Colon (tissue), 2 donors: Measurements from ENCODE around the gene SMPX.
A peak's percentile ranks its signal among the peaks of the same experiment; 100 is the strongest.

ENCODE experiments used
- FAIRE-seq: peaks from 2 replicates; lab custom pipeline; 2012; peaks lifted over from hg19 to GRCh38; lab: Jason Lieb, UNC
- donor health status: control.
- donor health status: control.

The SMPX gene

DNA sequence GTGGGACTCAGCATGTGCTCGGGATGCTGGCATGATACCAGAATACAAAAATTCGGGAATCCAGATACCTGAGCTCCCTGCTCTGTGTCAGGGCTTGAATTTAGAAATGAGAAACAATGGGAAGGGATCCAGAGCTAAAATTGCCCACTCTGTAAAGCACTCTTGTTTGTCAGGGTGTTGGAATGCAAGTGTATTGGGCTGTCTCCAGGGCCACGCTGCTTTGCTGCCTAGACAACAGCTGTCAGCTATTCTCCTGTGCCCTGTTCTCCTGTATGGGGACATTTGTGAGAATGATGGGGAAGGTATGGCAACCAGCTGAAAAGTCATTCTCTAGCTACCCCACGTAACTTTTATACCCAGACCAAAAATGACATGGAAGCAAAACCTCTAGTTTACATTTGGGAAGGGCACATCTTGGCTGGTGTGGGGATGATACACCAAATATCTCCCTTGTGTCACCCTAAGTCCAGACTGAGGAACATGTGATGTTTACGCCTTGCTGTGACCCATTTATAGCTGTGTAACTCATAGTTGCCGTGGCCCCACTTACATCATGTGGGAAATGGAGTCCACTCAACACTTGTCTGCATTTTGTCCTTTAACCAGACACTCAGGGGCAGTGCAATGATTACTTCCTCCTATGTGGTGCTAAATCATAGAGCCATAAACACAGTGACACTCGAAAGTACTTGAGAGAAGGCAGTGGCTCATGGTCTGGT lies 46.6 kb downstream of the SMPX start:
- no peak for FAIRE-seq

DNA sequence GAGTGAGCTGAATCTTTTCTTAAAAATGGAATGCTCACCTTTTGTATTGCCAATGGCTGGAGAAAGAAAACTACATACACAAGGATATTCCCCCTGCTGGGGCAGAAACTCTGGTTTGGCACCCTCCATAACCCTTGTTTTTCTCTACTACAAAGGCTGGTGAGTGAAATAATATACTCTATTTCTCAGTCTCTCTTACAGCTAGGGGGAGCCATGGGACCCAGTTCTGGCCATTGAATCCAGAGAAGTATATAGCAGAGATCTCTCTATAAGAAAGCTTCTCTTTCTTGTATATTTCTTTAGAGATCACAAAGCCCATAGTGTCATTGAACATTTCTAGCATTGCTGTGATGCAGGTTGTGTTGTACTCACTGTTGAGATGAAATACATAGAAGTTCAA lies 49.8 kb downstream of the SMPX start:
- FAIRE-seq: no peak

DNA sequence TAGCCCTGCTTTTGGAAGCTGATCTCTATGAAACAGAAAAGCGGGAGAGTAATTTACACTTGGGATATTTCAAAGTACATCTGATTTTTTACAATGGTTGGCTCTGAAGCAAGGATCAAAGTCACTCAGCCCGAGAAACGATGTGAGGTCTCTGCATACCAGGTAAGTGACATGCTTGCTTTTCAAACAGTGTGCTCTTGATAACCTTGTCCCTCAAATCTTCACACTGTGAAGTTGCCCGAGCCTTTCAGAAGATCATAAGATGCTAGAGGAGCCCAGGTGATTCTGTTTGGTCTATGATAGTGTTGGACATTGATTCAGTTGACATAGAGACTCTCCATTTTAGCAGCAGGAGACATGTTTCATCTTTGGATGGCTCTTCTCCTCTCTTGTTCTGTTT lies 52.7 kb downstream of the SMPX start:
- FAIRE-seq: no peak

DNA sequence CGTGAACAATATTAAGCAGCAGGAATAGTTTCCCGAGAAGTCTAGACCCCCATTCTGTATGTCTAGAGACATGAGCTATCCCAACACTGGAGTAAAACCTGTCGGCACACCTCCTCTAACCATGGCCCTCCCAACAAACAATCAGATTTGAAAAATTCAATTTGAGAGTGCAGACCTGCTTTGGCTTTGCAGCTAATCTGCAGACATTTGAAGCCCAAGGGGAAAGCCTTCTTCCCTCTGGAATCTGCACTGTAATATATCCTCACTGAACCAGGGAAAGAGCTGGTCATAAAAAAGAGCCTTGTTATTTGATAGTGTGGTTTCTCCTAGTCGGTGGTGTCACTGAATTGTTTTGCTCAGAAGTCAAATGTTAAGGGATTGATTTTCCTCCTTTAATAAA lies 55.2 kb downstream of the SMPX start:
- FAIRE-seq: no peak

DNA sequence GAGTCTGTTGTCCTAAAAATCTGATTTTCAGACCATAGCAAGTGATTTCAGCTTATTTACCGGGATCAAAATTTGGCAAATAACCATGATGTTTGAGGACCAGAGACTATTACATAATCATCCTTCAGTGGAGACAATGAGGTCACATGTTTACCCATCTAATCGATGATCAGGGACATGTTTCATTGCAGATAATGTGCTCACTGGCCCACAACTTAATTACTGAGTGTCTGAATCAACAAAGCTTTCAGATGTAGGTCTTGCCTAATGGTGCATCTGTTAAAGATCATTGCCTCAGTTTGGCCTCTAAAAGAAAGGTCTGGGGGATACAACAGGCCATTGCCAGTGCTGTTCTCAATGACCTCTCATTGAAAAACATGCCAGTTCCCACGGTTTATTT lies 56.9 kb downstream of the SMPX start:
- no peak for FAIRE-seq

DNA sequence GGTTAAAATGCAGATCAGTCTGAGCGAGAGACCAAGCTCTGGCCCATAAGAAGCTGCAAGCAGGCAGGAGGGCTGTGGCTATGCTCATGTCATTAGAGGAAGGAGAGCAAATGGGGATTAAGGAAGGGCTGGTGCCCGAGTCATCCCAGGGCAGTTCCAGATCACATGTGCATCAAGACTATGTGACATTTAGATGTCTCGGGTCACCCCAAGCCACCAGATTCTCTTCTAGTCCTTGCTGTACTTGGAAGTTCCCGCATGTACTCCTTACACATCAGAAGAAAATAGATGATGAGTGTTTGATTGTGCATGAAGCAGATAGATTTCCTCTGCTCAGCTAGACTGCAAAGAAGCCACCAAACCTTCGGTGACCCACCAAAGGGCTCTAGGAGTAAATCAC lies 57.6 kb downstream of the SMPX start:
- FAIRE-seq: no peak

DNA sequence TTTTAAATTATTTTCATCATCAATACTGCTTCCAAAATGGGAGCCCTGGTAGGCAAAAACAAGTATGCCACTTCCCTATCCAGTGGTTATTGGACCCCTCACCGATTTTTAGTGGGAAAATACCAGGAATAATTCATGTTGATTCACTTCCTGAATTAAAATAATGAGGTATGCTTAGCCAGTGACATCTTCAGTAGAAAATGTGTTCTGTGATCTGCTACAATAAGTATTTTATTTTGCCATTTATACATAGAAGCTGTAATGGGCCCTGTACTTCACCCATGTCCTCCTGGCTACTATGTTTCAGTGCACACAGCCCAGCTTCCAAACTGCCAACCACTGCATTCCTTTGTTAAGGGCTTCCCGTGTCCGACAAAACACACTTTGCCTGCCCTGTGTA lies 58.8 kb downstream of the SMPX start:
- FAIRE-seq: no peak

DNA sequence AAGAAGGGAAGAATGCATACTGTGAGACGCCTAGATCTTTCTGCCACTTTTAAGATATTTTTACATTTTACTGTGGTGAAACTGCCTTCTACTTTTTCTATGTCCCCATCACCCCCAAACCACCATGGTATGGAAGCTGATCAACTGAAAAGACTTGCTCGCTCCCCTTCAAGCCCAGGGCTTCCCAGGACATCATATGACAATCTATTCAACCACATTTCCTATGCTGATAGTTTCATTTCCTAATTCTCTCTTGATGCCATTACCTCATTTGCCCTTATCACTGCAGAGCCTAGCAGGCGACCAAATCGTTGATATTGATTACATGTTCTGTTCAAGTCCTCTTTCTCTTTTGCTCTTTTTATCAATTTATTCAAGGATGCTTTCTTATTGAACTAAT lies 59.6 kb downstream of the SMPX start:
- no peak for FAIRE-seq

DNA sequence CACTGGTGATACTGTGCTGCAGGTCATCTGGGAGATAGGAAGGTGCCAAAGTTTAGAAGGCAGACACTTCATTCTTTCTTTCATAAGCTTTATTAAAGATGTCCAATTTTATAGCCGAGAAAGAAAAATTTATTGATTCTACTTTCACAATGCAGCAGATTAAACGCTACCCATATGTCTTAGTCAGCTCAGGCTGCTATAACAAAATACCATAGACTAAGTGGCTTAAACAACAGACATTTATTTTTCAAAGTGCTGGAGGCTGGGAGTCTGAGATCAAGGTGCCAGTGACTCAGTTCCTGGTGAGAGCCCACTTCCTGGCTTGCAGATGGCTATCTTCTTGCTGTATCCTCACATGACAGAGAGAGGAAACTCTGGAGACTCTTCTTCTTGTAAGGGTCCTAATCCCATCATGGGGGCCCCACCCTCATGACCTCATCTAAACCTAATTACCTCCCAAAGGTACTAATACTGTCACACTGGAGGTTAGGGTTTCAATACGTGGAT lies 66.4 kb downstream of the SMPX start:
- no peak for FAIRE-seq

DNA sequence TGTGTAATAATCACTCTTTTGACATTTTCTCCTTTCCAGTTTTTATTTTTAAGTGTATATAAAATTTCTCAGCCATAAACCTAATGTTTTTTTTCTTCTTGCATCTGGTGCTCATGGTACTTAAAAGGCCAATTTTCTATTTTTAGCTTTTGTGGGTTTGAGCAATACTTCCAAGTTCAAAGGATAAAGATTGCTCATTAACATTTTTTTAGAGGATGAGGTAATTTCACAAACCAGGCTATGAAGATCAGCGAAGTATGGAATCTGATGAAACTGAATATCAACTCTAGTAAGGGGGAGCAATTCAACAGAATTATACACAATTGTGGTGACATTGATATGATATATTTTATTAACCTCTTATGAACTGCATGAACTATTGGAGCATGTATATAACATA lies 74.0 kb downstream of the SMPX start:
- FAIRE-seq: no peak

DNA sequence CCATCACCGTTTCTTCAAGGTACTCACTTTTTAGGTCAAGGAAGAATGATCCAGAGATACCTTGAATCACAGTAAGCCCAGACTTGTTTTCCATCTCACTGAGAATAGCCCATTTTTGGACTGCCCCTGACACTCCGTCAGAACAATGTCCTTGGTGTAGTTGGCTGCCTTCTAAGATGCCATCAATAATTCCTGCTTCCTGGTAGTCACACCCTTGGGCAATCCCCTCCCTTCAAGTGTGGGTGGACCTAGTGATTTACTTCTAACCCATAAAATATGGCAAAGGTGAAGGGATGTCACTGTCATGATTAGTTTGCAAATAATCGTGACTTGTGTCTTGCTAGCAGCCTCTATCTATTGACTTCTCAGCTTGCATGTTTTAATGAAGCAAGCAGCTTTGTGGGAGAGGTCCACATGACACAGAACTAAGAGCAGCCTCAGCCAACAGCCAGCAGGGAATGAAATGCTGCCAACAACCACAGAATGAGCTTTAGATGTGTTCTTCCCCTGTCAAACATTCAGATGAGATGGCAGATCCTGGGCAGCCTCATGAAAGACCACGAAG lies 79.8 kb downstream of the SMPX start:
- FAIRE-seq: peak; percentile 10

DNA sequence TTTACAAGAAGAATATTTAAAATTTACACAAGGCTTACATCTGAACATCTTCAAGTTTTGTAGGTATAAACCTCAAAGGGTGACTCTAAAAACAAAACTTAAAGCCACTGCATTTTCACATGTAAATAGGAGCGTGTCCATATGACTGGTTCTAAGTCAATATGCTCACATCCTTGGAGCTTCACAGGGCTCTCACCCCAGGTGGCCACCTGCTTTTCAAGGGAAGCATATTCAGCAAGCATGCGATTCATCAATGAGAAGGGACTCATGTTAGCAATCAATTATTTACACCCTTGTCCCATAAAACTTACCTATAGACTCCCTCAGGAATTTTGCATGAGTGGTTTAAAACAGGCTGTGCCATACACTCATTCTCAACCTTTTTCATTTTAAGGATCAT lies 82.0 kb downstream of the SMPX start:
- no peak for FAIRE-seq

DNA sequence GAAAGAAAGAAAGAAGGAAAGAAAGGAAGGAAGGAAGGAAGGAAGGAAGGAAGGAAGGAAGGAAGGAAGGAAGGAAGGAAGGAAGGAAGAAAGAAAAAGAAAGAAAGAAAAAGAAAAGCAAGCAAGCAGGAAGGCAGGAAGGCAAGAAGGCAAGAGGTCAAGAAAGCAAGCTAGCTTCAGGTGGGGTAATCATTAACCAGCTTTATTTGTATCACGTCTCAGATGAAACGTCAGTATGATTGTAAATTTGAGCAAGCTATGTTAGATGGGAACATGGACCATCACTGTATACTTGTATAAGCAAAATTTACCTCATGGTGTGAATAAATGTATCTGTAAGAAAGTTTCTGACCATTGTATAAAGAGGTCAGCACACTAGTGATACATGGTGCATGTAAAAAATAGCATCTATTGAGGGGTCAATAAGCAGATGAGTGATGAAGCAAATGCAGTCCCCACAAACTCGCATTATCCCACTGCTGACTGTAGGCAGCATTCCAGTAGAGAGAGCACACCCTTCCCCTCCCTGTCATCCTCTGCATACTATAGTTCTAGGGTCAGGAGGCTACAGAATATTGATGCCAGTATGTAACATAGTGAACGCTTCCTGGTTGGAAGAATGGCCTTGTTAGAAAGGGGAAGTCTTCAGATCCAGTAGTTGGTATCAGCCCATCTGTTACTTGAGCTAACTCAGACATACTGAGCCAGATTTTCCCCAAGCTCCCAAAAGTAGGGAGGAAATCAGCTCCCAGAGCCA lies 83.3 kb downstream of the SMPX start:
- no peak for FAIRE-seq

DNA sequence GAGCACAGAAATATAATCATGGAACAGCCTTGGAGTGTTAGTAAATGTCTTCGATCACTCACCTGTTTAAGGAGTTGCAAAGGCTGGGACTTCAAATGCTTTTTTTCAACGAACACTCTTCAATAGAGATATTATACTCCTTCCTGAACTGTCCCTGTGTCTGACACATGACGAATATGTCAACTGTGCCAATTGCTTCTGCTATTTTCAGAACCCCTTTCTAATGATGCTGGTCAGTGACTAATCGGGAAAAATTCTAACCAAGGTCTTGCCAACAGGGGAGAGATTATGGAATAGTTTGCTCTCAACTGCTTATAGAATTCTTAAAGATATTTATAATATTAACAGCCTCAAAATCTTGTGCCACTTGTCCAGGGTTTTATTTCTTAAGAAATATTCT lies 91.2 kb downstream of the SMPX start:
- FAIRE-seq: no peak

DNA sequence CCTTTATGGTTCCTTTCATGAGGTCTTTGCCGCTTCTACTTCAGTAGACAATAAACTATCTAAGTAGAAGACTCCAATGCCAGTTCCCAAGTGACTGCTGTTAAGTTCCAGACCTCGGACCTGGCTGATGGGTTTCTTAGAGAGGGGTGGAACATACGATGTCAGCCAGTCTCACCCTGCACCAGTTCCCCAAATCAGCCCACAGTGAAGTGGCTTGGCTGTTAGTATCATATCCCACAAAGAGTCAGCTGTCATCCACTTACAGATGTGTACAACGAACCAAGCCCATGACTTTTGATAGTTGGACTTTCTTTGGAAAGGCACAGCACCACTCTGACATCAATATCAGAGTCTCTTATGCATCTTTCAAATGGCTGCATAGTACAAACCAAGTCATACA lies 91.7 kb downstream of the SMPX start:
- FAIRE-seq: no peak

DNA sequence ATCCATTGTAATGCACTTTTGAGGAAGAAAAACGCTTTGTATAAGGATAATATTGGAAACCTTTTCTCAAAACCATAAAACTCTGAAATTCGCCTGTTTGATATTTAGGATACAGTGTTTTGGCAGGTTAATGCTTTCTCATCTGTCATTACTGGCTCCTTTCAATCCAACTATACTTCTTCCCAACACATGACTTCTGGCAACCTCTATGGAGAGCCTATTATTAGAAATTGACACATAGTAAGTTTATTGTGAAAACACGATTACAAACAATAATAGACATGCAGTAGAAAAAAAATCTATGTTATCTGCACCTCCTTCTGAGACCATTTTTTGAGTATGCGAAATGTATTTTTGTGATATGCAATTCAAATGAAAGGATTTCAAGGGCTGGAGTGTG lies 95.2 kb downstream of the SMPX start:
- no peak for FAIRE-seq

DNA sequence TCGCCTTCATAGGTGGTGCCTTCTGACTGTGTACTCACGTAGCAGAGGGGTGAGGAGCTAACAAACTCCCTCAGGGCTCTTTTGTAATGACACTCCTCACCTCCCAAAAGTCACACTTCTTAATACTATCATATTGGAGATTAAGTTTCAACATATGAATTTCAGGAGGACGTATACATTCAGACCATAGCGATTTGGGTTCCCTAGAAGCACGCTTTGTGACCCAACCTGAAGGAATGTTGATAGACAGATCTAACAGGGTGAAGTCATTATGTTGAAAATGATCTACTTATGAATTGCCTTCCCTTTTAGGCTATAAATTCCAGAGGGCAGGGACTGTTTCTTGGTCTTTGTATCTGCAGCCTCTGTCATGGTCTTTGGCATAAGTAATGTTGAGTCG lies 96.6 kb downstream of the SMPX start:
- no peak for FAIRE-seq

DNA sequence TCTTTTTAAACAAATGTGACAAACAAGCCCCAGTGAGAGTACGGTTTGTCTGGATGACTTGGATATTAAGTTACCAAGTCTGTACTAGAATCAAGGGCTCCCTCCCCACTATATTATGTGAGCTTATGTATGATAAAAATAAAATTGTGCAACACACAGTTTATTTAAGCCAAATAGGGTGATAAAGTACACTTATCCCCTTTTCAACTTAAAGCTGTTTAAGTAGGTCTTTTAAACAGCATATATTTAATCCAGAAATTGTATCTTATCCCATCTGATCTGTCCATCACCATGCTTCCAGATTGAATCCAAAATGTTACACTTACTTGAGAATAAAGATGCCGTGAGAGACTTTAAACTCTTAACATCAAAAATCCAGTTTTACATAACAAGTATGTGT lies 97.8 kb downstream of the SMPX start:
- FAIRE-seq: no peak

DNA sequence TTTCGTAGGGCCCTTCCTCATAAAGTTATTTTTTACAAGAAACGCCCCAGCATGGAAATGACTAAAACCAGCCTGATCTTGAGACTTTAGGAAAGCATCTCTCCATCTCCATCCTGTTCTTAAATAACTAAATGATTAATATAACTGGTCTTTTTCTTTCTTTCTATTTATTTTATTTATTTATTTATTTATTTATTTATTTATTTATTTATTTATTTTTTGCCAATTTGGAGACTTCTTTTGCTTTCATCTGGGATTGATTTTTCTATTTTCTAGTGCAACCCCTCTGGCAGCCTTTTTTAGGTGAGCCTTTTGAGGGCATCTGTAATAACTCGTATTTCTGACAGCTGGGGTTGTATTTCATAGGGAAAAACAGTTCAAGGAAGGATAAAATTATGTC lies 98.6 kb downstream of the SMPX start:
- FAIRE-seq: peak; percentile 72

DNA sequence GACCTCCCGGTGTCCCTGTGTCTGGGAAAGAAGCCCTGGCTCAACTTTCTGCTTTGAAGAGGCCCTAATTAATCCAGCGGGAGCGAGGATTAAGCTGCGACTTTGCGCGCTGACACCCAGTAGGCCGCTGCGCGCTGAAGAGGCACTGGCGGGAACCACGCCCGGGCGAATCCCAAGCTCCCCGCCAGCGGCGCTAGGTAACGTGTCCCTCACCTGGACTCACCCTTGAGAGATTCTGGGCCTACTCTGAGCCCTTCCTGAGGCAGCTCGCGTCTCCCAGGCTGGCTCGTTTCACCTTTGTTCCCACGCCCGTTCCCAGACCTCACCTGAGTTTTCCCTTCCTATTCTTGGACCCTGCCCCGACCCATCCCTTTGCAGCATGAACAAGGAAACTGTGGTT lies 99.2 kb downstream of the SMPX start:
- FAIRE-seq: no peak

DNA sequence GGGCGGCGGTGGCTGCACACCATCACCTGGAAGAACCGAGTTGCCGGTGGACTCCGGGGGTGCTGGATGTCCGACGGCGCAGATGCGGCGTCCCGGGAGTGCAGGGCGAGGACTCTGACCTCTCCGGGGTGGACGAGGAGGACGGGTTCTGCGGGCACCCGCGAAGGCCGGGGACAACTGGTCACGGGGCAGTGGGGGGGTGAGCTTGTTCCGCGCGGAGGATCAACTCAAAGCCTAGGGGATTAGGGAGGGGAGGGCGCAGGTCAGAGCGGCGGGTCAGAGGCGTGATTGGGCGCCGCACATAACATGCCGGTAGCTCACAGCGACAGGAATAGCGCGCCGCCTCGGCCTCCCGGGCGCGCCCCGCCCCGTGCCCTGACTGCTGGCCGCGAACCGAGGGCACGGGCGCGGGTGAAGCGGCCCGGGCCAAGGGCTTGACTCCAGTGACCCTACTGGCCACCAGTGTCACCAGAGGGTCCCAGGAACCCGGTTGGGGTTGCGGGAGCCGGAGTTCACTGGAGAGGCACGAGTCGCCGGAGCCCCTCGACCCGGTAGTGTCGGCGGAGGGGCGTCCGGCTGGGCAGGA lies 99.7 kb downstream of the SMPX start, which contains the start of gene KLHL34:
KLHL34 (minus strand) TSS at position 179 of the 586 bp plus-strand sequence. CDS start 542 bp downstream, outside the sequence.
- FAIRE-seq: no peak

DNA sequence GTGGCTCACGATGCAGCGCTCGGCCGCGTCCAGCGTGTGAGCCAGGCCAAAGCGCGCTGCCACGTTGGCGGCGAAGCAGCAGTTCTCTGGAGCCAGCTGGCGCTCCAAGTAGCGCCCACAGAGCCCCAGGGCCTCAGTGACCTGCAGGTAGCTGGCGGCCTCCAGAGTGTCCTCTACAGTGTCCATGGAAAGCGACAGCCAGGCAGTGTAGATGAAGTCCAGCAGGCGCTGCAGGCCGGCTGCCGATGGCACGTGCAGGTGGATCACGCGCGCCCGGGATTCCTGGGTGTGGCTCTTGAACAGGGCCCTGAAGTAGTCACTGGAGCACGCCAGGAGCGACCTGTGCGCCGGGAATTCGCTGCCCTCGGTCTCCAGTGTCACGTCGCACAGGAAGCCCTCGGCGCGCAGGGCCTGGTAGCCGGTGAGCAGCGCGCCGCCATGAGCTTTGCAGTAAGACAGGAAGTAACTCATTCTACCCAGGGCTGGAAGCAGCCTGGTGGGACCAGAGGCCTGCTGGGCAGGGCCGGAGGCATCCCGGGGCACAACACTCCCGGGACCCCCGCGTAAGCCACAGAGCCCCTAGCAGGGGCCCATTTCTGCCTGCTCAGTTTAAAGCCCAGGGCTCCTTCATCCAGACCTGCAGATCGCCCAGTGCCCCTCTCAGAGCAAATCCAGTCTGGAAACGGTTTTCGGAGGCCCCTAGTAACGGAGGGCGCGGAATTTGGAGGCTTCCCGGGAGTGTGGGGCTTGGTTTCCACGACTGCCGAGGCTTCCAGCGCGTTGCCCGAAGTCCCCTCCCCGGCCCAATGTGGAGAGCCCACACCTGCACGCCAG lies 100.4 kb downstream of the SMPX start:
- no peak for FAIRE-seq
